DOHH2 (cell line): Measurements from ENCODE around the gene NDUFAB1.

Experiments used
- H3F3A ChIP-seq: fragments of 200-600 bp; sonication (generic), shearing (Covaris generic); 2 replicates; pipeline ENCODE4 v1.6.0; 2016; ENCODE audit warnings: antibody characterized with exemption, mild to moderate bottlenecking; ENCODE audit not compliant: control insufficient read depth, insufficient read depth
- H3K27ac ChIP-seq: fragments of 200-600 bp; sonication (generic); 2 replicates; pipeline ENCODE4 v1.5.1; 2014; ENCODE audit warnings: low read depth, mild to moderate bottlenecking, low read length, moderate library complexity
- H3K27me3 ChIP-seq: fragments of 200-600 bp; sonication (generic); 2 replicates; pipeline ENCODE4 v1.6.1; 2014; ENCODE audit warnings: mild to moderate bottlenecking, low read length, mixed read lengths; ENCODE audit not compliant: control insufficient read depth
- H3K36me3 ChIP-seq: fragments of 200-600 bp; sonication (generic); 2 replicates; pipeline ENCODE4 v1.6.1; 2014; ENCODE audit warnings: mild to moderate bottlenecking, low read length, moderate library complexity, mixed read lengths; ENCODE audit not compliant: control insufficient read depth
- H3K4me1 ChIP-seq: fragments of 200-600 bp; sonication (generic); 2 replicates; pipeline ENCODE4 v1.6.1; 2014; ENCODE audit warnings: mild to moderate bottlenecking, low read length, mixed read lengths; ENCODE audit not compliant: control insufficient read depth
- H3K4me2 ChIP-seq: fragments of 200-600 bp; sonication (generic); 2 replicates; pipeline ENCODE4 v1.6.0; 2014; ENCODE audit warnings: mild to moderate bottlenecking, low read length, moderate library complexity
- H3K4me3 ChIP-seq: fragments of 200-600 bp; sonication (generic); 2 replicates; pipeline ENCODE4 v1.5.1; 2014; ENCODE audit warnings: mild to moderate bottlenecking, low read length, mixed read lengths
- H3K79me2 ChIP-seq: fragments of 200-600 bp; sonication (generic); 2 replicates; pipeline ENCODE4 v1.6.1; 2014; ENCODE audit warnings: mild to moderate bottlenecking, low read length, mixed read lengths; ENCODE audit not compliant: control insufficient read depth
- H3K9me2 ChIP-seq: fragments of 200-600 bp; sonication (generic); replicated peaks from 2 replicates; pipeline ENCODE4 v1.6.1; 2014; ENCODE audit warnings: mild to moderate bottlenecking, low read length, mixed read lengths; ENCODE audit not compliant: control insufficient read depth
- H3K9me3 ChIP-seq: fragments of 200-600 bp; sonication (generic); 2 replicates; pipeline ENCODE4 v1.6.1; 2014; ENCODE audit warnings: antibody characterized with exemption, low read length, mixed read lengths; ENCODE audit not compliant: control insufficient read depth, insufficient read depth
- H4K20me1 ChIP-seq: fragments of 200-600 bp; sonication (generic); 2 replicates; pipeline ENCODE4 v1.6.0; 2014; ENCODE audit warnings: low read depth, mild to moderate bottlenecking, antibody characterized with exemption, low read length, moderate library complexity; ENCODE audit not compliant: control insufficient read depth, insufficient read depth
- CTCF ChIP-seq: fragments of 200-600 bp; sonication (generic); IDR thresholded peaks from one replicate; pipeline ENCODE4 v1.5.1; 2014; ENCODE audit warnings: antibody characterized with exemption, mild to moderate bottlenecking, low read depth, low read length; ENCODE audit not compliant: poor library complexity, severe bottlenecking
- EZH2phosphoT487 ChIP-seq: fragments of 200-600 bp; sonication (generic); IDR thresholded peaks from 2 replicates; pipeline ENCODE4 v1.6.1; 2017; ENCODE audit warnings: borderline replicate concordance, mild to moderate bottlenecking, antibody characterized with exemption, low read length, moderate library complexity, mixed read lengths

The NDUFAB1 gene

GRCh38 chr16:23575834-23576233 lies 20.3 kb downstream of the NDUFAB1 start:
- Histone ChIP-seq H3K79me2 (0 out of 2 replicates have a peak, but pooled peaks cover 3% of the 10 kb centered on the region), H3K36me3 (peaks cover 34% of the 10 kb centered on the region), H3K4me3 (no peak overlapping the region), H3K4me2 (no peak overlapping the region), H4K20me1 (no peaks in the 10 kb centered on the region; the same call in 1 of the 2 replicates), H3K4me1 (peaks cover 8% of the 10 kb centered on the region), H3K27ac (no peak overlapping the region), H3K9me3 (no peaks in the 10 kb centered on the region), H3K9me2 (no peaks in the 10 kb centered on the region), H3F3A (peaks cover 23% of the 10 kb centered on the region), H3K27me3 (no peaks in the 10 kb centered on the region)
- TF ChIP-seq CTCF (no peak), EZH2phosphoT487 (no peak)

- H3K27me3 ChIP-seq: no peaks in the 10 kb centered on the region
- no peak for TF ChIP-seq EZH2phosphoT487
- no peak for TF ChIP-seq CTCF
- peaks cover 28% of the 10 kb centered on the region for H3F3A ChIP-seq
- no peaks in the 10 kb centered on the region for H3K9me2 ChIP-seq
- no peaks in the 10 kb centered on the region; the same call in 1 of the 2 replicates for H4K20me1 ChIP-seq
- H3K79me2 ChIP-seq: 0 out of 2 replicates have a peak, but pooled peaks cover 3% of the 10 kb centered on the region
- no peaks in the 10 kb centered on the region for H3K9me3 ChIP-seq
- H3K4me1 ChIP-seq: peaks cover 28% of the 10 kb centered on the region
- H3K36me3 ChIP-seq: peaks cover 36% of the 10 kb centered on the region
- no peak overlapping the region for H3K4me3 ChIP-seq
- H3K27ac ChIP-seq: no peak overlapping the region
- no peak overlapping the region for H3K4me2 ChIP-seq
These were observed 22.3 kb downstream of the NDUFAB1 start for GRCh38 chr16:23573817-23574216.

DNA sequence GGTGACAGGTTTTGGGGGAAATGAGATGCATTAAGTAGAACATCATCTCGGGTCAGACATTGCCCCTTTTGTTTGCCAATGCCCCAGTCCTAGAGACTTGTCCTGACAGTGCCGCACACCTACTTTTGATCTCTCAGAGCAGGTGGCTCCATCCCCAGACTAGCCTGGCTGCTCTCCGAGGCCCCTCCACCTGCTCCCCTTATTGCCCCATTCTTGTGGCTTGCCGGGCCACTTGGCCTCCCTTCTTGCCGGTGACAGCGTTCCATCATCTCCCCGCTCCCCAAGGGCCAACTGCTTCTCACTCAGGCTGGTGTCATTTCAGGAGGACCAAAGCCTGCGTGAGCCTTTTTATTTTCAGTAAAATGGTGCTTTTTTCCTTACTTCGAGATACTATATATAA lies 23.7 kb downstream of the NDUFAB1 start:
- H3K79me2 ChIP-seq: 0 out of 2 replicates have a peak, but pooled peaks cover 3% of the 10 kb centered on the region
- H3K27ac ChIP-seq: no peak overlapping the region
- no peaks in the 10 kb centered on the region for H3K27me3 ChIP-seq
- no peaks in the 10 kb centered on the region for H3K9me2 ChIP-seq
- TF ChIP-seq CTCF: no peak
- no peak for TF ChIP-seq EZH2phosphoT487
- H3K9me3 ChIP-seq: no peaks in the 10 kb centered on the region
- H3F3A ChIP-seq: peaks cover 28% of the 10 kb centered on the region
- no peak overlapping the region for H3K4me3 ChIP-seq
- H3K4me1 ChIP-seq: peaks cover 31% of the 10 kb centered on the region
- H3K4me2 ChIP-seq: no peak overlapping the region
- H4K20me1 ChIP-seq: no peaks in the 10 kb centered on the region; the same call in 1 of the 2 replicates
- peaks cover 42% of the 10 kb centered on the region for H3K36me3 ChIP-seq
